ENCODE measurements around the gene AMH. TPM values are rescaled to one million over a fixed set of nuclear protein-coding genes. Genes with fewer than 3 reads are reported as not detected.

Gene AMH
- total RNA-seq, 1 experiment from 2014 or later: 42.8 TPM

DNA sequence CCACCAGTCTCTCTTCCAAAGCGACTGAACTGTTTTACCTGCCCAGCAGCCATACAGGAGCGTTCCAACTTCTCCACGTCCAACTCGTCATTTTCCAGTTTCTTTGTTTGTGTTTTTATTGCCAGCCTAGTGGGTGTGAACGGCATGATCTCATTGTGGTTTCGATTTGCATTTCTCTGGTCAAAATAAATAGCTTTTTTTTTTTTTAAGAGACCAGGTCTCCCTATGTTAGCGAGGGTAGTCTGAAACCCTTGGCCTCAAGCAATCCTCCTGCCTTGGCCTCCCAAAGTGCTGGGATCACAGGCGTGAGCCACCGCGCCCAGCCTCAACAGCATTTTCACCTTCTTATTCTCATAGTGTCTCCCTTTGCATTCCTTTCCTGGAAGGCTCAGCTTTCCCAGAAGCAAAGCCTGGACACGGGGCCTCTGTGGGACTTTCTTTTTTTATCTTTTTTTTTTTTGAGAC, 11.2 kb downstream of the AMH start:
- H3K9ac ChIP-seq (ENCODE audit: low read length): no peak overlapping the region
- no peak overlapping the region for H2AFZ ChIP-seq (ENCODE audit: low read depth, low read length, poor library complexity, severe bottlenecking)
- H3K4me3 ChIP-seq (replicated peaks in 1 of 2; ENCODE audit: low read depth in 1 of 2, low read length in 2 of 2): no peak overlapping the region
- DNase-seq (ENCODE audit: low read depth, low spot score) (no peak), ATAC-seq (no peak)
- no TSS peak for BruUV-seq (replicated peaks)
- H3K4me1 ChIP-seq (ENCODE audit: control insufficient read depth in 1 of 2, insufficient read depth in 2 of 2, low read length in 2 of 2): peaks cover 6% of the 10 kb centered on the region in 2 experiments; a peak in 3 of 4 replicates
- no peak overlapping the region for H3K4me2 ChIP-seq (ENCODE audit: low read length)
- no peak overlapping the region for H3K27ac ChIP-seq (ENCODE audit: low read depth, low read length)
- H4K20me1 ChIP-seq (ENCODE audit: insufficient read depth): no peaks in the 10 kb centered on the region
- intact Hi-C loops (cut with micrococcal nuclease): no loop called here
- H3K9me3 ChIP-seq (ENCODE audit: control insufficient read depth in 1 of 2, insufficient read depth in 1 of 2, low read depth in 1 of 2, low read length in 2 of 2): no peaks in the 10 kb centered on the region
- ChIA-PET POLR2A (interaction anchor here (0.7 to 0.8 kb wide), 2 partner anchors 11 to 103 kb away, joined by 3 to 9 read pairs; no protein-coding TSS in a partner anchor), RAD21 (ENCODE audit: low non-redundant PET in 1 of 2, low total read pairs in 2 of 2, uncharacterized antibody in 2 of 2, unreplicated experiment in 2 of 2) (no interaction called here), CTCF (interaction anchor here (0.7 to 1.2 kb wide), 2 partner anchors 10 to 15 kb away, joined by 3 to 4 read pairs; no protein-coding TSS in a partner anchor)
- H3K9me2 ChIP-seq (ENCODE audit: insufficient read depth): no peaks in the 10 kb centered on the region
- no peaks in the 10 kb centered on the region for H3K36me3 ChIP-seq (ENCODE audit: control insufficient read depth in 1 of 2, insufficient read depth in 2 of 2, low read length in 2 of 2)
- H3K27me3 ChIP-seq (ENCODE audit: insufficient read depth, low read length): no peaks in the 10 kb centered on the region
- no peak for TF ChIP-seq SRF (IDR thresholded peaks at IDR 0.05; ENCODE audit: low read depth)
- no peak for TF ChIP-seq JUND (IDR thresholded peaks at IDR 0.05)
- no peak for TF ChIP-seq YY1 (IDR thresholded peaks at IDR 0.05; ENCODE audit: extremely low read depth, insufficient replicate concordance, low read depth, low read length)
- no peak for TF ChIP-seq EZH2phosphoT487 (IDR thresholded peaks at IDR 0.05; ENCODE audit: borderline replicate concordance)
- TF ChIP-seq ELF1 (IDR thresholded peaks at IDR 0.05; ENCODE audit: borderline replicate concordance, low read depth): no peak
- TF ChIP-seq SP1 (IDR thresholded peaks at IDR 0.05; ENCODE audit: low read depth): no peak
- no peak for TF ChIP-seq ATF3 (IDR thresholded peaks at IDR 0.05)
- TF ChIP-seq CTCF (IDR thresholded peaks at IDR 0.05 in 2 of 3, conservative IDR thresholded peaks at IDR 0.05 in 1 of 3; ENCODE audit: borderline replicate concordance in 1 of 3, insufficient read depth in 1 of 3, low read depth in 2 of 3, low read length in 2 of 3): no peak
- no peak for TF ChIP-seq RAD21 (IDR thresholded peaks at IDR 0.05; ENCODE audit: low read depth)
- no peak for TF ChIP-seq CEBPB (IDR thresholded peaks at IDR 0.05; ENCODE audit: low read depth)
- TF ChIP-seq ZNF274 (IDR thresholded peaks at IDR 0.05; ENCODE audit: low read depth, low read length): no peak
- H3K79me2 ChIP-seq (ENCODE audit: insufficient read depth, low read length): no peaks in the 10 kb centered on the region

Measured in HCT116 (cell line).